Stomach (tissue), 9 donors: ENCODE results near the gene IGFALS. TPM values are rescaled to one million over a fixed set of nuclear protein-coding genes. Genes with fewer than 3 reads are reported as not detected.

Experiments
- DNase-seq, 2 donors: peaks; one replicate each; pipeline versions ENCODE4 v3.0.0 to v3.0.0-alpha.2; 2013 to 2019
- H3K27ac ChIP-seq, 5 donors: fragments of 200-600 bp in 4 of 5; sonication (generic) in 4 of 5; one replicate each; pipeline ENCODE4 v1.5.1; 2013 to 2019; ENCODE audit warnings: mild to moderate bottlenecking in 1 of 5, moderate library complexity in 1 of 5
- H3K27me3 ChIP-seq, 3 donors: fragments of 200-600 bp; sonication (generic); one replicate each; pipeline ENCODE4 v1.5.1; 2017 to 2019; ENCODE audit warnings: mixed run types in 1 of 3
- H3K36me3 ChIP-seq, 4 donors: fragments of 200-600 bp; sonication (generic); 1 replicate in 3 of 4; 2 replicates in 1 of 4; pipeline ENCODE4 v1.5.1; 2016 to 2019
- H3K4me1 ChIP-seq, 4 donors: fragments of 200-600 bp; sonication (generic); one replicate each; pipeline ENCODE4 v1.5.1; 2016 to 2019
- H3K4me3 ChIP-seq, 4 donors: fragments of 200-600 bp; sonication (generic) in 3 of 4; one replicate each; pipeline ENCODE4 v1.5.1; 2016 to 2019; ENCODE audit warnings: mild to moderate bottlenecking in 1 of 4
- H3K9me3 ChIP-seq, 4 donors: fragments of 200-600 bp; sonication (generic); one replicate each; pipeline ENCODE4 v1.5.1; 2016 to 2019
- EP300 ChIP-seq: sonication (generic); formaldehyde crosslinking; IDR thresholded peaks from one replicate; pipeline ENCODE4 v1.6.1; 2017; ENCODE audit warnings: antibody characterized with exemption
- POLR2A ChIP-seq, 4 donors: fragments of 450-650 bp; IDR thresholded peaks; one replicate each; pipeline ENCODE4 v1.6.1; 2016; ENCODE audit warnings: antibody characterized with exemption in 4 of 4, control low read depth in 2 of 4, mild to moderate bottlenecking in 1 of 4, moderate library complexity in 1 of 4
- POLR2AphosphoS5 ChIP-seq, 3 donors: sonication (generic); formaldehyde crosslinking; IDR thresholded peaks; one replicate each; pipeline ENCODE4 v1.6.1; 2016; ENCODE audit warnings: antibody characterized with exemption in 3 of 3
- WGBS, 5 donors: extraction: QIAGEN DNeasy Blood & Tissue Kit in 3 of 5; methylation state at CpG; one replicate each; pipeline versions ENCODE4 v1.1.5 to v1.1.7; 2013 to 2018; 5-methylcytosine and 5-hydroxymethylcytosine counted together
- intact Hi-C: fragments of 100-400 bp; cut with DNase I; formaldehyde crosslinking; loops from one replicate; pipeline ENCODE4 v1.15.1; 2023; ENCODE audit warnings: low total_unique reads
- polyA plus RNA-seq, 3 donors: library from polyadenylated mRNA; stranded (reverse); fragments of 200-250 nt; gene quantifications; one replicate each; pipeline ENCODE4 v1.2.3, GENCODE V29; 2013
- total RNA-seq, 5 donors: library from RNA; depleted of rRNA; stranded (reverse); fragments of >200 nt; gene quantifications; one replicate each; pipeline versions ENCODE4 v1.1.0 to v1.2.3, GENCODE V29; 2014 to 2016
- TF ChIP-seq, protein P1 (sequence below), 7 experiments: fragments of 450-650 bp in 4 of 7; fragments of 200-600 bp in 3 of 7; sonication (generic) in 3 of 7; IDR thresholded peaks; one replicate each; pipeline ENCODE4 v1.5.1; 2016 to 2019; ENCODE audit warnings: antibody characterized with exemption in 7 of 7, control low read depth in 2 of 7, mild to moderate bottlenecking in 1 of 7
- donor health status: healthy with polysubstance abuse.
- donor health status: Bipolar disorder and iron deficiency.
- donor health status: healthy.

IGFALS gene
- total and polyA plus RNA-seq, 8 donors: 2.4 to 24.6 (median 7.1) TPM; not detected in 1

DNA sequence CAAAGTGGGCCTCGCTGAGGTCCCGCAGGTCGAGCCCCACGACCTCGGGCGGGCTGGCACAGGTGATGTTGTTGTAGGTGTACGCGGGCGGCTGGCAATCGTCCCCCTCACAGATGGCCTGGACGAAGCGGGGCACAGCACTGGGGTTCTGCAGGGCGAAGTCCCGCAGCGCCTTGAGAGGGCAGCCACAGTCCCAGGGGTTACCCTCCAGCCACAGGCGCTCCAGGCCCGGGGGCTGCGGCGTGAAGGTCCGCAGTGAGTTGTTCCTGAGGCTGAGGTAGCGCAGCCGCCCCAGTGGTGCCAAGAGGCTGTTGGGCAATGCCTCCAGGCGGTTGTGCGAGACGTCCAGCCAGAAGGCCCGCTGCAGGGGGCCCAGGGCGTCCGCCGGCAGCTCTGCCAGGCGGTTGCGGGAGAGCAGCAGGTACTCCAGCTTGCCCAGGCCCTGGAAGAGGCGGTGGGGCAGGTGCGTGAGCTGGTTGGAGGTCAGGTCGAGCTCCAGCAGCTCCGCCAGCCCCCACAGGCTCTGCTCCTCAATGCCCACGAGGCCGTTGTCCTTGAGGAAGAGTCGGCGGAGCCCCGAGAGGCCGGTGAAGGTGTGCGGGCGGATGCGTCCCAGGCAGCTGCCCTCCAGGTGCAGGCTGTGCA lies 2.8 kb downstream of the IGFALS start:
- peaks cover 18 to 43% (median 33%) of the 10 kb centered on the region in 4 donors for H3K4me1 ChIP-seq
- H3K4me3 ChIP-seq: no peak overlapping the region
- H3K27ac ChIP-seq: no peak overlapping the region
- peak in 1 of 2 donors; percentile 1 for DNase-seq
- H3K27me3 ChIP-seq: no peaks in the 10 kb centered on the region
- intact Hi-C loops: no loop called here
- no peaks in the 10 kb centered on the region for H3K9me3 ChIP-seq
- H3K36me3 ChIP-seq: peaks cover 17 to 71% (median 67%) of the 10 kb centered on the region in 4 donors
- WGBS, 5 donors: 77 to 93% (median 91%) methylated on average over 8 to 44 of the region's 44 CpGs
- no peak for TF ChIP-seq EP300
- TF ChIP-seq, protein P1, sequence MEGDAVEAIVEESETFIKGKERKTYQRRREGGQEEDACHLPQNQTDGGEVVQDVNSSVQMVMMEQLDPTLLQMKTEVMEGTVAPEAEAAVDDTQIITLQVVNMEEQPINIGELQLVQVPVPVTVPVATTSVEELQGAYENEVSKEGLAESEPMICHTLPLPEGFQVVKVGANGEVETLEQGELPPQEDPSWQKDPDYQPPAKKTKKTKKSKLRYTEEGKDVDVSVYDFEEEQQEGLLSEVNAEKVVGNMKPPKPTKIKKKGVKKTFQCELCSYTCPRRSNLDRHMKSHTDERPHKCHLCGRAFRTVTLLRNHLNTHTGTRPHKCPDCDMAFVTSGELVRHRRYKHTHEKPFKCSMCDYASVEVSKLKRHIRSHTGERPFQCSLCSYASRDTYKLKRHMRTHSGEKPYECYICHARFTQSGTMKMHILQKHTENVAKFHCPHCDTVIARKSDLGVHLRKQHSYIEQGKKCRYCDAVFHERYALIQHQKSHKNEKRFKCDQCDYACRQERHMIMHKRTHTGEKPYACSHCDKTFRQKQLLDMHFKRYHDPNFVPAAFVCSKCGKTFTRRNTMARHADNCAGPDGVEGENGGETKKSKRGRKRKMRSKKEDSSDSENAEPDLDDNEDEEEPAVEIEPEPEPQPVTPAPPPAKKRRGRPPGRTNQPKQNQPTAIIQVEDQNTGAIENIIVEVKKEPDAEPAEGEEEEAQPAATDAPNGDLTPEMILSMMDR (IDR thresholded peaks at IDR 0.05): no peak

DNA sequence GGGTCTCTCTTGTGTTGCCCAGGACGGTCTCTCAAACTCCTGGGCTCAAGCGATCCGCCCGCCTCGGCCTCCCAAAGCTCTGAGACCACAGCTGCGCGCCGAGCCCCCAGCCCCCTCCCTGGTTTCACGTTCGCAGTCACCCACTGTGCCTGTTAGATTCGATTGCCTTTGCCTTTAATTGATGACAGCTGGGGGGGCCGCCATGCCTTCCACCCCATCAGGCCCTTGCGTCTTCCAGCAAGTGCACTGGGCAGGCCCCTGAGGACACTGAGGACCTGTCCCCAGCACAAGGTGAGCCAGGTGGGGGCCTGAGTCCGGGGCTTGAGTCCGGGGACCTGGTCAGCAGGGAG lies 3.3 kb downstream of the IGFALS start:
- Histone ChIP-seq H3K27me3 (no peaks in the 10 kb centered on the region), H3K36me3 (peaks cover 17 to 76% (median 71%) of the 10 kb centered on the region in 4 donors), H3K4me1 (peaks cover 23 to 48% (median 38%) of the 10 kb centered on the region in 4 donors), H3K27ac (no peak overlapping the region), H3K9me3 (no peaks in the 10 kb centered on the region), H3K4me3 (no peak overlapping the region)
- WGBS, 5 donors: 80 to 94% (median 91%) methylated on average over 14 to 15 of the region's 15 CpGs
- no peak for DNase-seq
- intact Hi-C loops: no loop called here
- TF ChIP-seq POLR2AphosphoS5 (IDR thresholded peaks at IDR 0.05): no peak
- TF ChIP-seq POLR2A (IDR thresholded peaks at IDR 0.05): no peak
- TF ChIP-seq EP300: no peak
- TF ChIP-seq, protein P1 (IDR thresholded peaks at IDR 0.05): no peak

DNA sequence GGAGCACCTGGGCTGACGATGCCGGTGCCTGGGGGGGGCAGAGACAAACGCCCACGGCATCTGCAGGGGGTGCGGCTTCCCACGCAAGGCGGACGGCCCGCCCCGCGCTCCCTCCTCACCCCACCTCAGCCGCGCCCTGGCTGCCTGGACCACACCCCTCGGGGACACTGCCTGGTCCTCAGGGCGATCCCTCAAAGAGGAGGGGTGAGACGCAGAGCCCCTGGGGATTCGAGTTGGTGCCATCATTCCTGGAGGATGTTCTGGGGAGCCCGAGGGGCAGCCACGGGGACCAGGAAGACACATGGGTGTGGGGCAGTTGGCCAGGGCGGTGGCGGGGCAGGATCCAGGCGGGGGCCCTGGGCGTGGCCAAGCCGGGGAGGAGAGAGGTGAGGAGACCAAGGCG lies 3.9 kb downstream of the IGFALS start:
- Histone ChIP-seq H3K27ac (no peak overlapping the region), H3K36me3 (peaks cover 17 to 78% (median 75%) of the 10 kb centered on the region in 4 donors), H3K27me3 (no peaks in the 10 kb centered on the region), H3K4me3 (no peak overlapping the region), H3K4me1 (peaks cover 19 to 50% (median 43%) of the 10 kb centered on the region in 4 donors), H3K9me3 (no peaks in the 10 kb centered on the region)
- peak in 1 of 2 donors; percentile 12 for DNase-seq
- WGBS, 5 donors: 53 to 77% (median 59%) methylated on average over 18 to 25 of the region's 25 CpGs
- intact Hi-C loops: no loop called here
- TF ChIP-seq, protein P1 (IDR thresholded peaks at IDR 0.05): no peak
- TF ChIP-seq POLR2A (IDR thresholded peaks at IDR 0.05) (no peak), POLR2AphosphoS5 (IDR thresholded peaks at IDR 0.05) (no peak), EP300 (no peak)

DNA sequence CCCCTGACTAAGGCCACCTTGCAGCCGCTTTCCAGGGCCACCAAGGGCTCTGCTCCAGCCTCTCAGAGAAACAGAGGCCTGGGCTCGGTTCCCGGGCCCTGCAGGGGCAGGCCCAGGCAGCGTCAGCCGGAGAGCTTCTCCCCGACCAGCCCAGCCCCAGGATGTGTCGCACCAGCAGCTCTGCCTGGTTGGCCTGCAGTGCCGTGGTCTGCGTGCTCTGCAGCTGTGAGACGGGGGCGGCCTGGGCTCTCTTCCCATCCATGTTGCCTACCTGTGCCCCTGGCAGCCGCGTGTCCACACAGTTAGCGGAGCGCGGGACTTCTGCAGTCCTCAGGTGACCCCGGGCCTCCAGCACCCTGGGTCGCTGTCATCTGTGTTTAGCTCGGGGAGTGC lies 4.8 kb downstream of the IGFALS start:
- no peak overlapping the region for H3K27ac ChIP-seq
- TF ChIP-seq, protein P1 (IDR thresholded peaks at IDR 0.05): no peak
- no peak for TF ChIP-seq POLR2AphosphoS5 (IDR thresholded peaks at IDR 0.05)
- no peak for TF ChIP-seq EP300
- H3K4me3 ChIP-seq: no peak overlapping the region
- peaks cover 17 to 78% (median 75%) of the 10 kb centered on the region in 4 donors for H3K36me3 ChIP-seq
- 63 to 83% (median 67%) methylated on average over 12 to 19 of the region's 19 CpGs for WGBS, 5 donors
- no peaks in the 10 kb centered on the region for H3K27me3 ChIP-seq
- intact Hi-C loops: no loop called here
- peaks cover 18 to 50% (median 43%) of the 10 kb centered on the region in 4 donors for H3K4me1 ChIP-seq
- no peaks in the 10 kb centered on the region for H3K9me3 ChIP-seq
- peak in 1 of 2 donors; percentile 11 for DNase-seq
